Right lobe of liver (tissue), 6 donors: ENCODE results near the gene SEZ6. TPM values are rescaled to one million over a fixed set of nuclear protein-coding genes. Genes with fewer than 3 reads are reported as not detected.

Experiments
- ATAC-seq, 4 donors: fragments of 200-7000 bp; cut with Tn5 transposase; one replicate each; pipeline ENCODE4 v1.9.1; 2020; ENCODE audit warnings: mild to moderate bottlenecking in 4 of 4, moderate library complexity in 4 of 4
- DNase-seq, 3 donors: peaks; one replicate each; pipeline ENCODE4 v3.0.0-alpha.2; 2020
- H3K27ac ChIP-seq, 3 donors: fragments of 200-600 bp; one replicate each; pipeline ENCODE4 v1.8.0; 2022
- H3K27me3 ChIP-seq, 2 donors: fragments of 200-600 bp; one replicate each; pipeline ENCODE4 v1.8.0; 2022
- H3K36me3 ChIP-seq, 4 donors: fragments of 200-600 bp; sonication (generic) in 1 of 4; one replicate each; pipeline versions ENCODE4 v1.5.1 to v1.8.0; 2017 to 2022; ENCODE audit warnings: control low read depth in 1 of 4
- H3K4me1 ChIP-seq, 4 donors: fragments of 200-600 bp; sonication (generic) in 1 of 4; one replicate each; pipeline versions ENCODE4 v1.5.1 to v1.8.0; 2017 to 2022; ENCODE audit warnings: control low read depth in 1 of 4
- H3K4me3 ChIP-seq, 3 donors: fragments of 200-600 bp; one replicate each; pipeline ENCODE4 v1.8.0; 2022
- H3K9me3 ChIP-seq, 4 donors: fragments of 200-600 bp; sonication (generic) in 1 of 4; one replicate each; pipeline versions ENCODE4 v1.5.1 to v1.8.0; 2017 to 2022; ENCODE audit warnings: control low read depth in 1 of 4
- CTCF ChIP-seq, 4 donors: fragments of 200-600 bp in 3 of 4; fragments of 450-650 bp in 1 of 4; IDR thresholded peaks; one replicate each; pipeline versions ENCODE4 v1.5.1 to v1.8.0; 2016 to 2022; ENCODE audit warnings: antibody characterized with exemption in 4 of 4, mild to moderate bottlenecking in 2 of 4
- POLR2A ChIP-seq: fragments of 450-650 bp; IDR thresholded peaks from one replicate; pipeline ENCODE4 v1.6.1; 2017; ENCODE audit warnings: antibody characterized with exemption, mild to moderate bottlenecking
- WGBS: methylation state at CpG from one replicate; pipeline ENCODE4 v1.1.6; 2018; ENCODE audit warnings: low coverage, low lambda C conversion rate; ENCODE audit not compliant: insufficient coverage; ENCODE audit errors: missing lambda C conversion rate; 5-methylcytosine and 5-hydroxymethylcytosine counted together
- intact Hi-C, 2 donors: fragments of 100-400 bp; cut with DNase I; formaldehyde crosslinking; loops; one replicate each; pipeline versions ENCODE4 v1.11.2 to v1.14.1; 2022
- total RNA-seq, 6 experiments: library from RNA; depleted of rRNA in 2 of 6; stranded (reverse); fragments of >200 nt in 2 of 6; fragmentation: NEBNext Ultra II Directional in 3 of 6; extraction: Animal tissue kit (Norgen Biotek cat#: 25700) in 3 of 6; gene quantifications; one replicate each; pipeline versions ENCODE4 v1.1.0 to v1.2.4, GENCODE V29; 2016 to 2023
- donor health status: DM: no; HTN: yes; CAD: no.
- donor health status: DM: no; HTN: no; CAD: no.
- donor health status: DM: no; HTN: no; CAD: no.
- donor health status: DM: no; HTN: yes; CAD: no.
- donor health status: DM: no; HTN: yes; CAD: no.

Gene SEZ6
- total RNA-seq, 6 experiments from 2014 or later = not detected

DNA sequence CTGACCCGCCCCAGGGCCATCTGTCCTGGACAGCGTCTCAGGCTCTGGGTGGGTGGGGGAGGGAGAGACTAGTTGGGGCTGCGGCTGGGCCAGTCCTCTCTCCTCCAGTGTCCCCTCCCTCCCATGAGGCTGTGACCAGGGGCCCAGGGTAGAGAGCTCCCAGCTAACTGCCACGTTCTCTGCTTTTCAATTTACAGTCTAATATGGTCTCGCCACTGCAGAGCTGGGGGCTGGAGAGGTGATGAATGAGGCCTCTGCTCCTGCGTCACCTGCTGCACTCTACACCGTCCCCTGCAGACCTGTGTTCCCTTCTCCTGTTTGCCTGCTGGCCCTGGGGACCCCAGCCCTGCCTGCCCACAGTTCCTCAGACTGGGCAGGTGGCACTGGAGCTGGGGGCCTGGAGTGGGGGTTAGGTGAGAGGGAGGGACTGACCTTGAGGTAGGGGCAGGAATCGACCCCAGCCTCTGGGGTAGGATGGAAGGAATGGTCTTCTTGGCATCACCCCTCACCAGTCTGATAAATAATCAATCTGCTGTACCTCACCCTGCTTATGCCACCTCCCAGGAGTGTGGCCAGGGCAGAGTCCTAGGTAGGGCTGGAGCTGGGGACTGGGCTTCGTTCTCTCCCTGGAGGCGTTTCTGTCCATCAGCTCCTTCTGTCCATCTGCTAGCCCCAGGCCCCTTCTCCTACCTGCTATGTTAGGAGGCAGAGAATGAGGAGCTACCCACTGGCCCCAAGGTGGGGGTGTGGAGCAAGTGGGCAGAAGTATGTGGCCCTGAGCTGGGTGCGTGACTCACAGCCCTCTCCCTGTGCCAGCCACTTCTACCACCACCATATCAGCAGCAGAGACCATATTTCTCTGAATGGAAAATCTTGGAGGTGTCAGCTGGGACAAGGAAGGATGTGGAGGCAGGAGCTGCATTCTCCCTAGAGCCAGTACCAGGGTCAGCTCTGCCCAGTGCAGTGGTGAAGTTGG, 12.9 kb downstream of the SEZ6 start:
- no peak for TF ChIP-seq CTCF (IDR thresholded peaks at IDR 0.05)
- no peak for TF ChIP-seq POLR2A
- Histone ChIP-seq H3K4me3 (no peak overlapping the region), H3K36me3 (no peaks in the 10 kb centered on the region), H3K27ac (peak overlapping the region in 1 of 3 donors; percentile 29), H3K4me1 (peaks cover 0 to 39% (median 17%) of the 10 kb centered on the region in 4 donors), H3K27me3 (no peaks in the 10 kb centered on the region), H3K9me3 (no peaks in the 10 kb centered on the region)
- 31% methylated on average over 6 of the region's 11 CpGs for WGBS
- intact Hi-C loops = no loop called here
- ATAC-seq = peak; percentile 27 to 53 (median 42)
- peak in 1 of 3 donors; percentile 58 for DNase-seq

DNA sequence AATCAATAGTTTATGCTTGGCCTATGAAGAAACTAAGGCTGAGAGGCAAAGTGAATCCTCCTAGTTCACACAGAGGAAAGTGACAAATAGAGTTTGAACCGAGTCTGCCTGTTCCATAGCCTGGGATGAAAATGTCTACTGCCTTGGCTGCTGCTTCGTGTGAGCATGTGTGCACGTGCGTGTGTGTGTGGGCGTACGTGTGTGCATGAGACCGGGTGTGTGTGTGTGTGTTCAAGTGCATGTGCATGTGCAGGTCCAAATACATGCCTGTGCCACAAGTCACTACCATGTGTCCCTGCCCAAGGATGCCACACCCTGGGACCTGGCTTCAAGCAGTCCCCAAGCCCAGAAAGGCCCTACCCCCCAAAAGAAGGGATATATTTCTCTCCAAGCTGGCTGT, 13.6 kb downstream of the SEZ6 start:
- Histone ChIP-seq H3K27ac (peak overlapping the region in 1 of 3 donors; percentile 29), H3K36me3 (no peaks in the 10 kb centered on the region), H3K9me3 (no peaks in the 10 kb centered on the region), H3K4me1 (peaks cover 0 to 39% (median 17%) of the 10 kb centered on the region in 4 donors), H3K27me3 (no peaks in the 10 kb centered on the region), H3K4me3 (no peak overlapping the region)
- WGBS = 56% methylated on average over 2 of the region's 7 CpGs
- DNase-seq (no peak), ATAC-seq (peak in 1 of 4 donors; percentile 1)
- intact Hi-C loops = no loop called here
- TF ChIP-seq POLR2A = no peak
- TF ChIP-seq CTCF (IDR thresholded peaks at IDR 0.05) = no peak

DNA sequence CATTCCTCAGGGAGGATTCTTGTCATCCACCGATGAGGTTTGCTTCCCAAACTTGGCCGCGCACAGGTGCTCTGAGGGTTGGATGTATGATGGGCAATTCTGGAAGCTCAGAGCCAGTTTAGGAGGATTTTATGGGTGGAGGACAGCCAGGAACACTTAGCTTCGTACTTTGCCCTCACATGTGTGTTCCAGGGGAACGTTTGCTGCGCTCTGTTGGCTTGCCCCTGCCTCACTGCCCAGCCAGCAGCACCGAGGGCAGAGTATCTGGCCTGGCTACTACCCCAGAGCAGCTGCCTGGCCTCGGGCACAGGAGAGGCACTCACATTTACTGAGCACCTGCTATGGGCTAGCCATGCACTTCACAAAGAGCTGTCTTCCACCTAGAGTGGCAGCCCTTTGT, 14.1 kb downstream of the SEZ6 start:
- Histone ChIP-seq H3K27ac (peak overlapping the region in 2 of 3 donors; percentile 26 to 29), H3K4me3 (no peak overlapping the region), H3K36me3 (no peaks in the 10 kb centered on the region), H3K9me3 (no peaks in the 10 kb centered on the region), H3K4me1 (peaks cover 0 to 39% (median 17%) of the 10 kb centered on the region in 4 donors), H3K27me3 (no peaks in the 10 kb centered on the region)
- no peak for TF ChIP-seq POLR2A
- TF ChIP-seq CTCF (IDR thresholded peaks at IDR 0.05) = no peak
- WGBS = 60% methylated on average over 2 of the region's 8 CpGs
- intact Hi-C loops = no loop called here
- DNase-seq (peak; percentile 75 to 92 (median 91)), ATAC-seq (peak; percentile 88 to 95 (median 91))

DNA sequence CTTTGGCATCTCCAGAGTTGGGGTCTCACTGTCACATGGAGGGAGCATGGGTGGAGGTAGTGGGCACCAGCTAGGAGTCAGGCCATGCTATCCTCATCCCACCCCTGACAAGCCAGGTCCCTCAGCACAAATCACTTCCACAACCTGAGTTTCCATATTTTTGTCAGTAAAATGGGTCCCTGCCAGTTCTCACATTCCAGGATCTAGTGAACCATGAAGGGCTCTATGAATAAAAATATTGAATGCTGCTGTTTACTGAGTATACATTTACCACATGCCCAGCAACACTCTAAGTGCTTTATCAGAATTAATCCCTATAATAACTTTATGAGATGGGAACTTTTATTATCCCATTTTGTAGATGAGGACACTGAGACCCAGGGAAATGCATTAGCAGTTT, 16.8 kb downstream of the SEZ6 start:
- TF ChIP-seq CTCF (IDR thresholded peaks at IDR 0.05) (no peak), POLR2A (no peak)
- Histone ChIP-seq H3K4me1 (peaks cover 0 to 31% (median 15%) of the 10 kb centered on the region in 4 donors), H3K27me3 (no peaks in the 10 kb centered on the region), H3K36me3 (no peaks in the 10 kb centered on the region), H3K4me3 (no peak overlapping the region), H3K9me3 (no peaks in the 10 kb centered on the region), H3K27ac (no peak overlapping the region)
- DNase-seq (no peak), ATAC-seq (no peak)
- intact Hi-C loops = no loop called here
